Measurements from ENCODE around the gene ACKR2.

DNA sequence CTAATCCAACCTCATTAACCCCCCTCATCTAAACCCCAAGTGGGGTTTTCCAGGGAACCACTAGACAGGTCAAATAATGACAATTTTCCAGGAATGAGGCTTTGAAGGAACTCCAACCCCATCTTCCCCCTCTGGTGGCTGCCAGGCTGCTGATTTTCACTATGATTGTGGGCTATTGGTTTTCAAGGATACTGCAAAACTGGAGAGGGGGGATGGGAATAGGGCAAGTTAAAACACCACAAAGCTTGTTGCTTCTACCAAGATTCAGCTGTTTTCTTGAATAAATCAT is 86.3 kb downstream of the ACKR2 start:
- TF ChIP-seq, protein P1, sequence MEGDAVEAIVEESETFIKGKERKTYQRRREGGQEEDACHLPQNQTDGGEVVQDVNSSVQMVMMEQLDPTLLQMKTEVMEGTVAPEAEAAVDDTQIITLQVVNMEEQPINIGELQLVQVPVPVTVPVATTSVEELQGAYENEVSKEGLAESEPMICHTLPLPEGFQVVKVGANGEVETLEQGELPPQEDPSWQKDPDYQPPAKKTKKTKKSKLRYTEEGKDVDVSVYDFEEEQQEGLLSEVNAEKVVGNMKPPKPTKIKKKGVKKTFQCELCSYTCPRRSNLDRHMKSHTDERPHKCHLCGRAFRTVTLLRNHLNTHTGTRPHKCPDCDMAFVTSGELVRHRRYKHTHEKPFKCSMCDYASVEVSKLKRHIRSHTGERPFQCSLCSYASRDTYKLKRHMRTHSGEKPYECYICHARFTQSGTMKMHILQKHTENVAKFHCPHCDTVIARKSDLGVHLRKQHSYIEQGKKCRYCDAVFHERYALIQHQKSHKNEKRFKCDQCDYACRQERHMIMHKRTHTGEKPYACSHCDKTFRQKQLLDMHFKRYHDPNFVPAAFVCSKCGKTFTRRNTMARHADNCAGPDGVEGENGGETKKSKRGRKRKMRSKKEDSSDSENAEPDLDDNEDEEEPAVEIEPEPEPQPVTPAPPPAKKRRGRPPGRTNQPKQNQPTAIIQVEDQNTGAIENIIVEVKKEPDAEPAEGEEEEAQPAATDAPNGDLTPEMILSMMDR (optimal IDR thresholded peaks at IDR 0.05 in 1 of 3, IDR thresholded peaks at IDR 0.05 in 1 of 3, conservative IDR thresholded peaks at IDR 0.05 in 1 of 3; ENCODE audit: extremely low read depth in 1 of 3, insufficient read depth in 2 of 3, low read length in 3 of 3), result no peak
- TF ChIP-seq EZH2 (IDR thresholded peaks at IDR 0.05; ENCODE audit: low read length), result no peak

Measured in keratinocyte (primary cell).